GM12801 (cell line): ENCODE data around the gene TBC1D7.

Experiments
- CTCF ChIP-seq: IDR thresholded peaks from one replicate; pipeline ENCODE4 v1.5.1; 2011; ENCODE audit warnings: control low read depth; ENCODE audit not compliant: insufficient read length; ENCODE audit errors: extremely low read depth

Gene TBC1D7

GRCh38 chr6:13262302-13263230, 65.8 kb downstream of the TBC1D7 start:
- TF ChIP-seq CTCF = no peak

- TF ChIP-seq CTCF = no peak
Measured at GRCh38 chr6:13261464-13261994, 66.8 kb downstream of the TBC1D7 start.

GRCh38 chr6:13260831-13261230, 67.5 kb downstream of the TBC1D7 start:
- no peak for TF ChIP-seq CTCF

GRCh38 chr6:13260101-13260598, 68.2 kb downstream of the TBC1D7 start:
- no peak for TF ChIP-seq CTCF

GRCh38 chr6:13259393-13259792, 68.9 kb downstream of the TBC1D7 start:
- TF ChIP-seq CTCF = no peak

- TF ChIP-seq CTCF = no peak
Measured at GRCh38 chr6:13256266-13257001, 71.9 kb downstream of the TBC1D7 start.
